K562 (cell line): ENCODE results near the gene RNF222. TPM values are rescaled to one million over a fixed set of nuclear protein-coding genes. Genes with fewer than 3 reads are reported as not detected.

Source experiments
- ATAC-seq: fragments of 200-7000 bp; cut with Tn5 transposase; 3 replicates; pipeline ENCODE4 v1.9.1; 2020; ENCODE audit warnings: moderate library complexity
- BruUV-seq: library from RNA; stranded (reverse); fragments of 400-500 nt; replicated peaks from 2 replicates; lab custom pipeline; 2021; lab: Mats Ljungman, UMichigan
- CTCF ChIA-PET: fragments of 300-600 bp; formaldehyde crosslinking; extraction: SDS; loops from one replicate; lab custom pipeline; 2021; ENCODE audit warnings: low intra/inter-chr PET ratio; lab: Yijun Ruan, JAX
- POLR2A ChIA-PET: fragments of 300-600, 350-650 bp; sonication (Branson Sonifier 250); formaldehyde crosslinking; extraction: SDS; loops from one replicate; lab custom pipeline; 2021; ENCODE audit warnings: antibody characterized with exemption, inconsistent platforms; lab: Yijun Ruan, JAX
- DNase-seq, 4 experiments: peaks; one replicate each; pipeline versions ENCODE4 v3.0.0 to v3.0.0-alpha.2; 2011 to 2018; ENCODE audit warnings: low spot score in 3 of 4, mixed read lengths in 3 of 4; ENCODE audit errors: extremely low read depth in 1 of 4
- FAIRE-seq: peaks from 2 replicates; lab custom pipeline; 2011; peaks lifted over from hg19 to GRCh38; lab: Jason Lieb, UNC
- H2AFZ ChIP-seq: 2 replicates; pipeline ENCODE4 v1.6.0; 2011; ENCODE audit warnings: low read depth, low read length, control low read depth, inconsistent platforms
- H3K27ac ChIP-seq: fragments of 200-600 bp; 3 replicates; pipeline ENCODE4 v1.8.0; 2011; ENCODE audit warnings: low read depth, mild to moderate bottlenecking, control low read depth, inconsistent platforms, low read length, moderate library complexity, mixed read lengths; ENCODE audit errors: extremely low read depth
- H3K27me3 ChIP-seq, 2 experiments: fragments of 300-600 bp in 1 of 2; 2 replicates in 1 of 2; 3 replicates in 1 of 2; pipeline versions ENCODE4 v1.6.0 to v1.8.0; 2011; ENCODE audit warnings: inconsistent platforms in 2 of 2, low read length in 2 of 2, mild to moderate bottlenecking in 1 of 2, mixed read lengths in 1 of 2, moderate library complexity in 1 of 2; ENCODE audit not compliant: control insufficient read depth in 2 of 2, insufficient read depth in 2 of 2
- H3K36me3 ChIP-seq: fragments of 300-600 bp; 3 replicates; pipeline ENCODE4 v1.8.0; 2011; ENCODE audit warnings: mild to moderate bottlenecking, low read length, inconsistent platforms; ENCODE audit not compliant: control insufficient read depth, insufficient read depth
- H3K4me1 ChIP-seq, 2 experiments: fragments of 200-600 bp in 1 of 2; replicated peaks in 1 of 2; 2 replicates in 1 of 2; 3 replicates in 1 of 2; pipeline versions ENCODE4 v1.5.1 to v1.8.0; 2011; ENCODE audit warnings: inconsistent platforms in 2 of 2, low read length in 2 of 2, mild to moderate bottlenecking in 1 of 2, mixed read lengths in 1 of 2, moderate library complexity in 1 of 2; ENCODE audit not compliant: control insufficient read depth in 2 of 2, insufficient read depth in 2 of 2
- H3K4me2 ChIP-seq: 2 replicates; pipeline ENCODE4 v1.6.1; 2011; ENCODE audit warnings: low read length, control low read depth, inconsistent platforms, mixed read lengths; ENCODE audit not compliant: insufficient read depth
- H3K4me3 ChIP-seq: fragments of 200-600 bp; sonication (generic), shearing (Covaris generic); 2 replicates; pipeline ENCODE4 v1.5.1; 2016; ENCODE audit warnings: control low read depth, inconsistent platforms
- H3K79me2 ChIP-seq: fragments of 200-600 bp; 3 replicates; pipeline ENCODE4 v1.8.0; 2011; ENCODE audit warnings: low read length, inconsistent platforms; ENCODE audit not compliant: control insufficient read depth, insufficient read depth
- H3K9ac ChIP-seq, 2 experiments: 2 replicates each; pipeline versions ENCODE4 v1.6.0 to v1.6.1; 2011; ENCODE audit warnings: low read depth in 2 of 2, low read length in 2 of 2, control low read depth in 1 of 2, inconsistent platforms in 1 of 2, mild to moderate bottlenecking in 1 of 2, mixed read lengths in 1 of 2; ENCODE audit not compliant: insufficient read depth in 1 of 2
- H3K9me1 ChIP-seq: one replicate; pipeline ENCODE4 v1.6.0; 2011; ENCODE audit warnings: inconsistent platforms, mild to moderate bottlenecking, low read length, moderate library complexity; ENCODE audit not compliant: control insufficient read depth, insufficient read depth
- H3K9me3 ChIP-seq: replicated peaks from 2 replicates; pipeline ENCODE4 v1.5.1; 2011; ENCODE audit warnings: low read depth, low read length, inconsistent platforms; ENCODE audit not compliant: control insufficient read depth, insufficient read depth
- H4K20me1 ChIP-seq: replicated peaks from 2 replicates; pipeline ENCODE4 v1.6.1; 2011; ENCODE audit warnings: low read length, inconsistent platforms, mixed read lengths; ENCODE audit not compliant: control insufficient read depth, insufficient read depth
- MEF2A ChIP-seq: IDR thresholded peaks from 2 replicates; pipeline ENCODE4 v1.6.1; 2011; ENCODE audit warnings: low read depth, mild to moderate bottlenecking, low read length, moderate library complexity; ENCODE audit not compliant: control insufficient read depth
- PRMT5 ChIP-seq: sonication (generic); formaldehyde crosslinking; IDR thresholded peaks from 2 replicates; pipeline ENCODE4 v1.5.0; 2020; ENCODE audit warnings: missing genetic modification reagents
- RBBP5 ChIP-seq: fragments of 200-600 bp; sonication (generic); IDR thresholded peaks from 2 replicates; pipeline ENCODE4 v1.6.1; 2012; ENCODE audit warnings: borderline replicate concordance, mild to moderate bottlenecking, low read length, control low read depth, inconsistent platforms; ENCODE audit not compliant: insufficient read depth, poor library complexity, severe bottlenecking
- ZNF140 ChIP-seq: fragments of 250-450 bp; sonication (Bioruptor Pico); IDR thresholded peaks from 2 replicates; pipeline ENCODE4 v1.8.0; 2021; ENCODE audit warnings: moderate library complexity, mild to moderate bottlenecking, inconsistent platforms
- WGBS: fragments of 100-300 bp; shearing (Covaris generic); methylation state at CpG from one replicate; pipeline ENCODE4 v1.1.6; 2016; ENCODE audit warnings: low coverage, mixed read lengths; ENCODE audit not compliant: insufficient coverage; ENCODE audit errors: missing lambda C conversion rate; 5-methylcytosine and 5-hydroxymethylcytosine counted together
- in situ Hi-C: fragments of 300-500 bp; cut with MboI; formaldehyde crosslinking; loops from 4 replicates; pipeline ENCODE4 v1.15.0; 2018; ENCODE audit warnings: inconsistent platforms, mixed read lengths
- intact Hi-C: fragments of 100-400 bp; cut with micrococcal nuclease; formaldehyde crosslinking; loops from 2 replicates; pipeline ENCODE4 v1.14.2; 2022
- polyA plus RNA-seq, 8 experiments: library from polyadenylated mRNA; depleted of rRNA in 4 of 8; stranded (reverse) in 5 of 8; unstranded in 3 of 8; fragments of >200 nt; fragmentation: Nextera tagmentation in 2 of 8; fragmentation: Illumina TruSeq in 1 of 8; extraction: Ambion mirVana in 2 of 8; extraction: Trizol in 1 of 8; gene quantifications; 2 replicates each; pipeline versions ENCODE4 v1.2.1 to v1.2.3, GENCODE V29; 2011 to 2014; ENCODE audit warnings: inconsistent platforms in 1 of 8, missing spikeins in 1 of 8
- total RNA-seq, 7 experiments: library from RNA; depleted of rRNA in 6 of 7; stranded (reverse); fragments of >200 nt in 6 of 7; fragmentation: Illumina TruSeq in 2 of 7; extraction: Trizol in 2 of 7; gene quantifications; 2 replicates each; pipeline versions ENCODE4 v1.2.1 to v1.2.3, GENCODE V29; 2011 to 2021; ENCODE audit warnings: low replicate concordance in 1 of 7

Gene RNF222
- total and polyA plus RNA-seq, 9 of the 15 experiments (the other 6 are each of a cell fraction or from before 2014, with no cell fraction given) = not detected

GRCh38 chr17:8366231-8366630, 31.4 kb downstream of the RNF222 start:
- 65% methylated on average over 2 of the region's 2 CpGs for WGBS
- no peaks in the 10 kb centered on the region for H3K9me3 ChIP-seq
- H3K27ac ChIP-seq = no peak overlapping the region
- in situ Hi-C loops = no loop called here
- POLR2A ChIA-PET = no interaction called here
- peaks cover 0 to 19% of the 10 kb centered on the region in 2 experiments; a peak in 3 of 5 replicates for H3K4me1 ChIP-seq
- H3K9me1 ChIP-seq = no peaks in the 10 kb centered on the region
- TF ChIP-seq RBBP5 (no peak), ZNF140 (CRISPR knock-in tag) (no peak)
- TF ChIP-seq, all 486 proteins: peak for 0
- no peaks in the 10 kb centered on the region for H4K20me1 ChIP-seq
- H3K9ac ChIP-seq = no peak overlapping the region
- no TSS peak for BruUV-seq
- intact Hi-C loops = no loop called here
- no peak overlapping the region for H2AFZ ChIP-seq
- H3K36me3 ChIP-seq = no peaks in the 10 kb centered on the region
- H3K79me2 ChIP-seq = no peaks in the 10 kb centered on the region
- H3K4me2 ChIP-seq = no peak overlapping the region
- CTCF ChIA-PET = no interaction called here
- no peaks in the 10 kb centered on the region for H3K27me3 ChIP-seq
- no peak for ATAC-seq
- no peak overlapping the region for H3K4me3 ChIP-seq
- no peak for FAIRE-seq
- DNase-seq = no peak

- no peaks in the 10 kb centered on the region for H4K20me1 ChIP-seq
- H3K9me3 ChIP-seq = no peaks in the 10 kb centered on the region
- H3K9me1 ChIP-seq = no peaks in the 10 kb centered on the region
- in situ Hi-C loops = no loop called here
- WGBS = 29% methylated on average over 1 of the region's 1 CpG
- intact Hi-C loops = no loop called here
- ATAC-seq (no peak), DNase-seq (no peak)
- no peak overlapping the region for H3K27ac ChIP-seq
- peaks cover 0 to 27% of the 10 kb centered on the region in 2 experiments; a peak in 4 of 5 replicates for H3K4me1 ChIP-seq
- ChIA-PET CTCF (no interaction called here), POLR2A (no interaction called here)
- no peaks in the 10 kb centered on the region for H3K27me3 ChIP-seq
- H3K4me3 ChIP-seq = no peak overlapping the region
- BruUV-seq = no TSS peak
- H3K79me2 ChIP-seq = no peaks in the 10 kb centered on the region
- no peak overlapping the region for H3K4me2 ChIP-seq
- no peak overlapping the region for H2AFZ ChIP-seq
- H3K9ac ChIP-seq = no peak overlapping the region
- no peaks in the 10 kb centered on the region for H3K36me3 ChIP-seq
- TF ChIP-seq PRMT5 (CRISPR knock-in tag) (no peak), MEF2A (no peak)
- TF ChIP-seq, all 486 proteins: peak for 0
- no peak for FAIRE-seq
Measured at GRCh38 chr17:8365143-8365542, 32.5 kb downstream of the RNF222 start.
